ENCODE results near the gene PBX1.

The PBX1 gene

GRCh38 chr1:164614316-164614715, 55.3 kb downstream of the PBX1 start:
- DNase-seq (ENCODE audit: low read depth in 1 of 2, low spot score in 1 of 2): no peak

- no peak for DNase-seq (ENCODE audit: low read depth in 1 of 2, low spot score in 1 of 2)
Measured at GRCh38 chr1:164617377-164618201, 58.6 kb downstream of the PBX1 start.

- DNase-seq (ENCODE audit: low read depth in 1 of 2, low spot score in 1 of 2): no peak
Measured at GRCh38 chr1:164618202-164618564, 59.2 kb downstream of the PBX1 start.

- DNase-seq (ENCODE audit: low read depth in 1 of 2, low spot score in 1 of 2): no peak
Measured at GRCh38 chr1:164619006-164619784, 60.2 kb downstream of the PBX1 start.

GRCh38 chr1:164622068-164622845, 63.3 kb downstream of the PBX1 start:
- no peak for DNase-seq (ENCODE audit: low read depth in 1 of 2, low spot score in 1 of 2)

- DNase-seq (ENCODE audit: low read depth in 1 of 2, low spot score in 1 of 2): no peak
Measured at GRCh38 chr1:164623805-164624204, 64.8 kb downstream of the PBX1 start.

- no peak for DNase-seq (ENCODE audit: low read depth in 1 of 2, low spot score in 1 of 2)
Measured at GRCh38 chr1:164624400-164624799, 65.4 kb downstream of the PBX1 start.

GRCh38 chr1:164625004-164625617, 66.1 kb downstream of the PBX1 start:
- DNase-seq (ENCODE audit: low read depth in 1 of 2, low spot score in 1 of 2): no peak

GRCh38 chr1:164628772-164629171, 69.8 kb downstream of the PBX1 start:
- no peak for DNase-seq (ENCODE audit: low read depth in 1 of 2, low spot score in 1 of 2)

- no peak for DNase-seq (ENCODE audit: low read depth in 1 of 2, low spot score in 1 of 2)
Measured at GRCh38 chr1:164629971-164630370, 71.0 kb downstream of the PBX1 start.

GRCh38 chr1:164630626-164631396, 71.8 kb downstream of the PBX1 start:
- no peak for DNase-seq (ENCODE audit: low read depth in 1 of 2, low spot score in 1 of 2)

GRCh38 chr1:164631751-164632150, 72.8 kb downstream of the PBX1 start:
- DNase-seq (ENCODE audit: low read depth in 1 of 2, low spot score in 1 of 2): no peak

GRCh38 chr1:164633997-164634396, 75.0 kb downstream of the PBX1 start:
- DNase-seq (ENCODE audit: low read depth in 1 of 2, low spot score in 1 of 2): no peak

GRCh38 chr1:164635059-164635802, 76.2 kb downstream of the PBX1 start:
- no peak for DNase-seq (ENCODE audit: low read depth in 1 of 2, low spot score in 1 of 2)

- no peak for DNase-seq (ENCODE audit: low read depth in 1 of 2, low spot score in 1 of 2)
Measured at GRCh38 chr1:164635803-164636731, 77.1 kb downstream of the PBX1 start.

- DNase-seq (ENCODE audit: low read depth in 1 of 2, low spot score in 1 of 2): no peak
Measured at GRCh38 chr1:164636757-164637156, 77.8 kb downstream of the PBX1 start.

- DNase-seq (ENCODE audit: low read depth in 1 of 2, low spot score in 1 of 2): no peak
Measured at GRCh38 chr1:164637461-164638375, 78.7 kb downstream of the PBX1 start.

All from stimulated activated CD4-positive, alpha-beta T cell treated with anti-CD3 and anti-CD28 coated beads, Interleukin-15, amount 100 ng/mL, for 1 hour (primary cell).